ENCODE measurements around the gene GPN2.

The GPN2 gene

DNA sequence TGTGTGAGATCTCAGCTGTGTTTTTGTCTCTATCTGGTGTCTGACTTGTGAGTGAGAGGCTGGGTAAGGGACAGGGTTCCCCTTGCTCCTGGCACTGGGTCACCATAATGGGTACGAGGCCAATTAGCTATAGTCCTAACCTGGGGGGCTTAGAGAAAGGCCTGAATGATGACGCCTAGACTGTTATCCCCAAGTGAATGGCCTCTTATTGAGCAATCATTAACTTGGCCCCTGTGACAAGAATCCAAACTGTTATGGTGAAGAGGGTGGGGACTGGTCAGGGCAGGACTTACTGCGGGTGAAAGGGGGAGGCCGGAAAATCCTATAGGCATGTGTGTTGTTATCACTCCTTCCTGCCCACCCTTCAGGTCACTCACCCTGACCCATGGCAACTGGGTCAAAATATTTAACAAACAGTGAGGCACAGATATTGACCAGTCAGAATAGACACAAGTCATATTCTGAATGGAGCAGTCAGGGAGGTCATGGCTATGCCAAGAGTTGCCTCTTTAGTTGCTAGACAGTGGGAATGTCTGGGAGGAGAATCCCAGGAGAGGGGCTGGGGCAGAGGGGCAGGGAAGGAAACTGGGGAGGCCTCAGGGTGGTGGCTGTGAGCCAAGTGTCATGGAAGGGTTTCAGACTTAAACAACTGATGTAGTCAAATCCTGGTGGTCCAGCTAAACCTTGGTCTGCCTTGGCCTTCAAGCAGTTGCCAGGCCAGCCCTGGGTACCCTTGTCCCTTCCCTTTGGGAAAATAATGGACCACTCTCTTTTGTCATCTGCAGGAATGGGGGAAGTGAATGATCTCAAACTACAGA is 20.5 kb upstream of the GPN2 start:
- Histone ChIP-seq H3K4me3 (replicated peaks; ENCODE audit: insufficient read depth, low read length) (no peak overlapping the region), H3K27me3 (ENCODE audit: insufficient read depth, poor library complexity, severe bottlenecking) (no peaks in the 10 kb centered on the region), H3K27ac (replicated peaks) (no peak overlapping the region)
- no peak for DNase-seq (ENCODE audit: low read depth in 1 of 2, low spot score in 1 of 2)
- TF ChIP-seq, protein P1, sequence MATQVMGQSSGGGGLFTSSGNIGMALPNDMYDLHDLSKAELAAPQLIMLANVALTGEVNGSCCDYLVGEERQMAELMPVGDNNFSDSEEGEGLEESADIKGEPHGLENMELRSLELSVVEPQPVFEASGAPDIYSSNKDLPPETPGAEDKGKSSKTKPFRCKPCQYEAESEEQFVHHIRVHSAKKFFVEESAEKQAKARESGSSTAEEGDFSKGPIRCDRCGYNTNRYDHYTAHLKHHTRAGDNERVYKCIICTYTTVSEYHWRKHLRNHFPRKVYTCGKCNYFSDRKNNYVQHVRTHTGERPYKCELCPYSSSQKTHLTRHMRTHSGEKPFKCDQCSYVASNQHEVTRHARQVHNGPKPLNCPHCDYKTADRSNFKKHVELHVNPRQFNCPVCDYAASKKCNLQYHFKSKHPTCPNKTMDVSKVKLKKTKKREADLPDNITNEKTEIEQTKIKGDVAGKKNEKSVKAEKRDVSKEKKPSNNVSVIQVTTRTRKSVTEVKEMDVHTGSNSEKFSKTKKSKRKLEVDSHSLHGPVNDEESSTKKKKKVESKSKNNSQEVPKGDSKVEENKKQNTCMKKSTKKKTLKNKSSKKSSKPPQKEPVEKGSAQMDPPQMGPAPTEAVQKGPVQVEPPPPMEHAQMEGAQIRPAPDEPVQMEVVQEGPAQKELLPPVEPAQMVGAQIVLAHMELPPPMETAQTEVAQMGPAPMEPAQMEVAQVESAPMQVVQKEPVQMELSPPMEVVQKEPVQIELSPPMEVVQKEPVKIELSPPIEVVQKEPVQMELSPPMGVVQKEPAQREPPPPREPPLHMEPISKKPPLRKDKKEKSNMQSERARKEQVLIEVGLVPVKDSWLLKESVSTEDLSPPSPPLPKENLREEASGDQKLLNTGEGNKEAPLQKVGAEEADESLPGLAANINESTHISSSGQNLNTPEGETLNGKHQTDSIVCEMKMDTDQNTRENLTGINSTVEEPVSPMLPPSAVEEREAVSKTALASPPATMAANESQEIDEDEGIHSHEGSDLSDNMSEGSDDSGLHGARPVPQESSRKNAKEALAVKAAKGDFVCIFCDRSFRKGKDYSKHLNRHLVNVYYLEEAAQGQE (IDR thresholded peaks at IDR 0.05; ENCODE audit: insufficient replicate concordance, low read depth), result no peak
- TF ChIP-seq SPI1 (IDR thresholded peaks at IDR 0.05; ENCODE audit: borderline replicate concordance, low read depth), result no peak
- no peak for TF ChIP-seq GABPA (IDR thresholded peaks at IDR 0.05; ENCODE audit: low read depth)
- TF ChIP-seq CTCF (IDR thresholded peaks at IDR 0.05; ENCODE audit: insufficient read depth, low read length), result no peak
- TF ChIP-seq POLR2AphosphoS5 (IDR thresholded peaks at IDR 0.05; ENCODE audit: low read depth), result no peak

GRCh38 chr1:26909951-26910342 is 19.9 kb upstream of the GPN2 start:
- DNase-seq (ENCODE audit: low read depth in 1 of 2, low spot score in 1 of 2), result no peak
- H3K27ac ChIP-seq (replicated peaks), result no peak overlapping the region
- TF ChIP-seq GABPA (IDR thresholded peaks at IDR 0.05; ENCODE audit: low read depth) (no peak), CTCF (IDR thresholded peaks at IDR 0.05; ENCODE audit: insufficient read depth, low read length) (no peak), SPI1 (IDR thresholded peaks at IDR 0.05; ENCODE audit: borderline replicate concordance, low read depth) (no peak), POLR2AphosphoS5 (IDR thresholded peaks at IDR 0.05; ENCODE audit: low read depth) (no peak)
- TF ChIP-seq, protein P1 (IDR thresholded peaks at IDR 0.05; ENCODE audit: insufficient replicate concordance, low read depth), result no peak
- H3K27me3 ChIP-seq (ENCODE audit: insufficient read depth, poor library complexity, severe bottlenecking), result no peaks in the 10 kb centered on the region
- H3K4me3 ChIP-seq (replicated peaks; ENCODE audit: insufficient read depth, low read length), result no peak overlapping the region

GRCh38 chr1:26907071-26907917 is 17.2 kb upstream of the GPN2 start:
- no peak for DNase-seq (ENCODE audit: low read depth in 1 of 2, low spot score in 1 of 2)
- Histone ChIP-seq H3K27ac (replicated peaks) (no peak overlapping the region), H3K27me3 (ENCODE audit: insufficient read depth, poor library complexity, severe bottlenecking) (no peaks in the 10 kb centered on the region), H3K4me3 (replicated peaks; ENCODE audit: insufficient read depth, low read length) (no peak overlapping the region)
- TF ChIP-seq, protein P1 (IDR thresholded peaks at IDR 0.05; ENCODE audit: insufficient replicate concordance, low read depth), result no peak
- TF ChIP-seq GABPA (IDR thresholded peaks at IDR 0.05; ENCODE audit: low read depth), result no peak
- TF ChIP-seq CTCF (IDR thresholded peaks at IDR 0.05; ENCODE audit: insufficient read depth, low read length), result no peak
- no peak for TF ChIP-seq SPI1 (IDR thresholded peaks at IDR 0.05; ENCODE audit: borderline replicate concordance, low read depth)
- no peak for TF ChIP-seq POLR2AphosphoS5 (IDR thresholded peaks at IDR 0.05; ENCODE audit: low read depth)
